DMS114 treated with DMSO at 0.1 percent for 48 hours (cell line): Measurements from ENCODE around the gene CD80.
"Not testable (repeated sequence)": the region's sequence is repeated elsewhere in the genome, so short reads cannot be mapped to it uniquely, and the experiment has no call there.

ENCODE experiments used
- DNase-seq: peaks from one replicate; lab custom pipeline; 2025; ENCODE audit not compliant: unreplicated experiment; lab: John Stamatoyannopoulos, UW

Gene CD80

DNA sequence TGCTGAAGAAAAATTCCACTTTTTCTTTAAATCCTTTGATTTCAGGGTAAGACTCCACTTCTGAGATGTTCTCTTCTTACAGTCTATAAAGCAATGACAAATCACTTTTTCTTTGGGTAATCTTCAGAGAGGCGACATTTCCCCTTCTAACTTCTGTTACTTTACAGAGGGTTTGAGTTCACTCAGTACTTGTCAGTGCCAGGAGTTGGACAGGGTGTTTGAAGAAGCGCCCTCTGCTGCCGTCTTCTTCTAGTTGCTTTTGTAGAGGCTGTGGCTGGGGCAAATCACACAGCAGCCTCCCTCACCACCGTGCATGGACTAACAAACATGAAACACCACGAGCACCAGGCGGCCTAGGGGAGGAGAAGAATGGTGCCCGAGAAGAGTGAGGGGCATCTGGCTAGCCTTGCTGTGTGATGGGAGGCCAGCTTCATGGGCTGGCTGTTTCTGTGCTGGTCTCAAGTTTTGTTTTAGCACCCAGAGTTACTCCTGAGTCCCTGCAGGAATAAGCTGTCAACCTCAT, at the start of gene CD80:
Gene CD80 (minus strand): TSS at position 174 of the 523 bp plus-strand sequence. CDS start 1,886 bp downstream, outside the sequence.
- no peak for DNase-seq

DNA sequence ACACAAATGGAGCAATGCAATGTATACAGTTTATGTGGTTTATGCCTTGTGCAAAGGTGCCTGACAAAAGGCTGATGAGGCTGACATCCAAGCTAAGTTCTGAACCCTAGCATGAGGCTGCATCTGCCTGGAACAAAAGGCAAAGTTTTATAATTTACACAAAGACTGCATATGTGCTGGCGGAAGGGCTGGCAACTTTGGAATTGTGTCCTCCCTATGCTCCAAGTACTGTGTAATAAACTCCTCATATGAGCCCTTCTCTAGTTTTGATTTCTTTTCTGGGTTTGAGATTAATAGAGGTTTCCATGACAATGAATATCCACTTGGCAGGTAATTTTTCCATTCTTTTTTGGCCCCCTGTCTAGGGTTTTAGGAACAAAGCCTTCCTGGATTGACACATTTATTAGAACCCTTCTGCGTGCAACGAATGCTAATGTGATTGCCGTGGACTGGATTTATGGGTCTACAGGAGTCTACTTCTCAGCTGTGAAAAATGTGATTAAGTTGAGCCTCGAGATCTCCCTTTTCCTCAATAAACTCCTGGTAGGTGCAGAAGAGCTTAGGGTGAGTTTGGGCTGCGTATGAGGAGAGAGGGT, 49.1 kb upstream of the CD80 start:
- no peak for DNase-seq

DNA sequence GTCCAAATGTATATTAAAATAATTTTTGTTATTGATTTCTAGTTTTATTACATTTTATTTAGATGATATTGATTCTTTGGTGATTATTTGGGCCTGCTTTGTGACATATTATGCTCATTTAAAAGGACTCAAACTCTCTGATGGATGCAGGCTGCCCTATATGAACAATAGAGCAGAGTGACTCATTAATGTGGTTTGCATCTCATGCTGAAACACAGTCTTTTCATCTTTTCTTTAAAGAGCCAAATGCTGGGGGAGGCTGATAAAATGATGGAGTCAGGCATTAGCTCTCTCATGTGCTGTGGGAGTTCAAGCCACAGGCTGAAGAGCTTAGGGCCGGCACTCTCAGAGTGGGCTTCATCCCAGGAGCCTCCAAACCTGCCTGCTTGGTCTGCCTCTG, 45.5 kb upstream of the CD80 start:
- DNase-seq, result no peak

DNA sequence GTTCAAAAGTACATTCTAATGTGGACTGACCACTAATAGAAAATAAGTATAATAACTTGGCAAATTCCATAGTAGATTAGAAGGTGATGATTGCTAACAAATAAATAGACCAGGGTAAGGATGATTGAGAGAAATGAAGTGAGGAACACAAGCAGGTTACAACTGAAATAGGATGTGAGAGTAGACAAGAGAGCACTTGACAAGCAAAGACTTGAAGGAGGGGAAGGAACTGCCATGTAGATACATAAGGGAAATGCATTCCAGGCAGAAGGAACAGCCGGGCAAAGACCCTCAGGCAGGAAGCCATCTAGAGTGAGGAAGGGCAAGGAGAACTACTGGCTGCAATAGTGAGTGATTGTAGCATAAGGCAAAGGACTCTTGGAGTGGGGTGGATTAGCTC, 43.3 kb upstream of the CD80 start:
- no peak for DNase-seq

DNA sequence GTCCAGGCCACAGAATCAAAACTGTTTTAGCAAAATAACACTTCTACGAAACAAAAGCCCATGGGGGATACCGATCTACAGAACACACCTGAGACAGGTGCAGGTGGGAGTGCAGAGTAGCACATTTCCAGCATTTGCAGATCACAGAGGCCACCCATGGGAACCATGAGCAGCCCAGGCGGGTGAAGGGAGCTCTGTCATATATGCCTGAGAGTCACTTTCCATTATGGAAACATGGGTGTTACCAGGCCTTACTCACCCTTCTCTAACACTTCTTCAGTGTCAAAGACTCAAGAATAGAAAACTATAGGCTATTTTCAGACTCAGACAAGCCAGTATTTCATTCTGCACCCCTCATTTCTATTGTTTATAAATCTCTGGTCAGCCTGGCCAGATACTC, 41.7 kb upstream of the CD80 start:
- no peak for DNase-seq

DNA sequence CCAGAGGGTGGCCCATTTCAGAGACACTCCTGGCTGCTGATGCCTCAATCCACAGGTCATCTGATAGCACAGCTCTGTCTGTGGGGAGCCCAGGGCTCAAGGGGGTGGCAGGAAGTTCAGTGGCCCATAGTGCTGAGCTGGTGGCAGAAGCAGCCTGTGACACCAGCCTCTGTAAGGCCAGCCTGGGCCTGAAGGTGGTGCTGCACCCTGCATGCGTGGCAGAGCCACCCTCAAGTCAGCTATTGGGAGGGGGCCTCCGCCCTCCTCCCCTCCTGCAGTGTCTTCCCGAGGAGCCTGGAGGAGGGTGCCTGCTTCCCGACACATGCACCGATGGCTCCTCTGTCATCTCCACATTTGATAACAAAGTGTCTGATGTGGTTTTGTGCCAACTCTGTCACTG, 41.3 kb upstream of the CD80 start:
- DNase-seq, result no peak

- DNase-seq, result no peak
Measured at GRCh38 chr3:119599558-119600174, 40.3 kb upstream of the CD80 start.

- no peak for DNase-seq
Measured at GRCh38 chr3:119598410-119599098, 39.1 kb upstream of the CD80 start.

DNA sequence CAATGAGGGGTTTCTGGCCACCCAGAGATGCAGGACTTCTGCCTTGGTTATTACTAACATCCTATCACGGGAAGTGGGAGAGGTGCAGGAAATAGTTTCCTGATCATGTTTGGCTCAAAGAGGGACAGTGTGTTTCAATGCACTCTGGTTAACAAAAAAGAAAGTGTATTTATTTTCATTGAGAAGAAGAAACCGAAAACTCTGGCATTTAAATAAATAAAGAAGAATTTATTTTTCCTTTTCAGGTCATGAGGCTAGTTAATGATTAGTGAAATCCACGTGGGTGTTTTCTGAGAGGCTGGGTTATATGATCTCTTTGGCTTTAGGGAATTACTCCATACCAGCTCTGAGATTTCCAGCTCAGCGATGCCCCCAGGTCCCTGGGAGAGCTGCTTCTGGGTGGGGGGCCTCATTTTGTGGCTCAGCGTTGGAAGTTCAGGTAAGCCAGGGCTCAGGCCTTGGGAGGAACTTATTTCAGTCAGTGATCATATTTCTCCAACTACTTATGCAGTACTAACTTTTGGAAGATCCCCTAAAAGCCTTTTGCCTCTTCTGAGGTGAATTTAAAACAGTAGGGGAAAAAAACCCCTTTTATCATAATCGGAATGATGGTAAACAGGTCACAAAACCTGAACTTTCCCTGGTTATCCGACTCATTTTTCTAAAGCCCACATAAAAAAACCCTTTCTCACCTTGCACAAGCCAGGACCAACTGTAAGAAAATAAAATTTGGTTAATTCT, 38.3 kb upstream of the CD80 start, which contains the start of gene PLA1A:
Gene PLA1A (plus strand): TSS at position 338 of the 741 bp plus-strand sequence. CDS start 29 bp downstream, at position 367.
- no peak for DNase-seq

DNA sequence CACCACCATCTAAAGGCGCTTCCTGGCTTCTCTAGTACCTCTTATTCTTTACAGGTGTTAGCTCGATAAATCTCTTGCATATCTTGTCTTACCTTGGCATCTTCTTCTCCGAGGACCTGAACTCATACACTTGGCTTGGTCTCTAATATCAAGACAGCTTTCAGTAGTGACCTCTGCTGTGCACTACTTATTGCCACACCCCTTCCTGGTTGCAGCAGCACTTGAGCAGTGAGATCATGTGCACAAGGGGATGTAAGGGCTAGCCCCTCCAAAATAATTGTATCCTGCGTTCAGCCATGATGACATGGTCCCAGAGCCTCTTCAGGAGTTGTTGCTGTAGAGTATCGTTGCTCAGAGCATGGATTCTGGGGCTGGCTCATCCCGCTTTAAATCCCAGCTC, 37.0 kb upstream of the CD80 start:
- DNase-seq, result no peak

DNA sequence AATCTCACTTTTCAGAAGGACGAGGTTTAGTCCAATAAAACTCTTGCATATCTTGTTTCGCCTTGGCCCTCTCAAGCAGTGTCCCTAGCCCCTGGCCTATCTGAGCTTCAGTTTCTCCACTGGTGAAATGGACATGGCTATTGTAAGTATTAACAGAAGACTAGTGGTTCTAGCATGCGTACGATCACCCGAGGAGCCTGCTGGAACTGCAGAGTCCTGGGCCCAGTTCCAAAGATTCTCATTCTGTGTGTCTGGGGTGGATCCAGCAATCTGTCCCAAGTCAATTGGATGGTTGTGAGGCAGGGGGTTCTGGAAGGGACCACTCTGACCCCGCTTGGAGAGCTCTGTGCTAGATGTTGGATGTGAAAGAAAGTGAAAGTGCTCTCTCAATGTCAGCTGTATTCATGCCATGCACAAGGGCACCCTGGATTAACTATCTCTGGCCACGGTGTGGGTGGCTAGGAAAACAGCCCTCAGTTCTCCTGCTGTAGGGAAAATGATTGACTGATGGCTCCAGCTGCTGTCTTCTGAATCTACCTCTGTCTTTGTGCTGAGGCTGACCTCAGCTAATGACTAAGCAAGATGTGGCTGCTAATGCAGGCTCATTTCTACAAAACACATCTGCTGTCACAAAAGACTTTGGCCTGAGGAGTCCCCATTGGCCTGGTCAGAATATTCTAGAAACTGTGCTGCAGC, 36.4 kb upstream of the CD80 start:
- DNase-seq, result no peak

DNA sequence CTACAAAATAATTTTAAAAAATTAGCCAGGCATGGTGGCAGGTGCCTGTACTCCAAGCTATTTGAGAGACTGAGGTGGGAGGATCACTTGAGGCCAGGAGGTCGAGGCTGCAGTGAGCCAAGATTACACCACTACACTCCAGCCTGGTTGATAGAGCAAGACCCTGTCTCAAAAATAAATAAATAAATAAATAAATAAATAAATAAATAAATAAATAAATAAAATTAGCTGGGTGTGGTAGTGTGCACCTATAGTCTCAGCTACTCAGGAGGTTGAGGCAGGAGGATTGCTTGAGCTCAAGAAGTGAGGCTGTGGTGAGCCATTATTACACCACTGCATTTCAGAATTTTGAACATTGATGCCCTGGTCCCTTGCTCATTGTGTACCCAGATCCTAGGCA, 35.5 kb upstream of the CD80 start:
- not testable (repeated sequence) for DNase-seq

DNA sequence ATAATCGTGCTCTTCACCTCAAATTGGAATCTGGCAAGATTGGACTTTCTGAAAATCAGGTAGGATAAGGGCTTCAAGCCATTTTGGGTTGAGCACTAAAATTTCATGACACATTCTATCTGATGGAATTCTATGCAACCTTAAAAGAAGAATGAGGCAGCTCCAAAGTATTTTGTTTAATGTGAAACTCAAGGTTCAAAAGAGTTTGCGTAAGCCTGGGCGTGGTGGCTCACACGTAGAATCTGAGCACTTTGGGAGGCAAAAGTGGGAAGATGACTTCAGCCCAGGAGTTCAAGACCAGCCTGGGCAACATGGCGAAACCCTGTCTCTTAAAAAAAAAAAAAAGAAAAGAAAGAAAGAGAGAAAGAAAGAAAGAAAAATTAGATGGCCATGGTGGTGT, 34.7 kb upstream of the CD80 start:
- no peak for DNase-seq

GRCh38 chr3:119592861-119593260, 33.4 kb upstream of the CD80 start:
- DNase-seq, result no peak

- DNase-seq, result no peak
Measured at GRCh38 chr3:119590706-119591105, 31.3 kb upstream of the CD80 start.

- no peak for DNase-seq
Measured at GRCh38 chr3:119589102-119589773, 29.8 kb upstream of the CD80 start.

GRCh38 chr3:119588112-119588511, 28.7 kb upstream of the CD80 start:
- DNase-seq, result no peak

DNA sequence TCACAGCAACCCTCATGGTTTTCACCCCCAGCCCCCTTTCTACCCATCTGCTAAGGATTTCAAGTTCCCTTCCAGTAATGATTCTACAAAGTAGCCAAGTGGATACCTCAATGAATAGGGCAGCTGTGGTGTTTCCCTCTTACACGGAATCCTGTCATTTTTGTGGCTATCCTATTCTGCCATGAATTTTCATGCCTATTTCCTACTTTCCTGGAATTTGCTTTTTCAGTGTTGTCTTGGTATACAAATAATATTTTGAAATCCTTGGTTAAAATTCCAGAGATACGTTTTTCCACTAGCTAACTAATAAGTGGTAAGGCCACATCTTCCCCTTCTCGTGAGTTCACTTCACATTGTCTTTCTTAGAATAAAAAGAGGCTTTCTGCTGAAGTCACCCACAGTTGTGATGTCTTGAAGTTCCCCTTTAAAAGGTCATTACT, 27.3 kb upstream of the CD80 start:
- DNase-seq, result no peak

DNA sequence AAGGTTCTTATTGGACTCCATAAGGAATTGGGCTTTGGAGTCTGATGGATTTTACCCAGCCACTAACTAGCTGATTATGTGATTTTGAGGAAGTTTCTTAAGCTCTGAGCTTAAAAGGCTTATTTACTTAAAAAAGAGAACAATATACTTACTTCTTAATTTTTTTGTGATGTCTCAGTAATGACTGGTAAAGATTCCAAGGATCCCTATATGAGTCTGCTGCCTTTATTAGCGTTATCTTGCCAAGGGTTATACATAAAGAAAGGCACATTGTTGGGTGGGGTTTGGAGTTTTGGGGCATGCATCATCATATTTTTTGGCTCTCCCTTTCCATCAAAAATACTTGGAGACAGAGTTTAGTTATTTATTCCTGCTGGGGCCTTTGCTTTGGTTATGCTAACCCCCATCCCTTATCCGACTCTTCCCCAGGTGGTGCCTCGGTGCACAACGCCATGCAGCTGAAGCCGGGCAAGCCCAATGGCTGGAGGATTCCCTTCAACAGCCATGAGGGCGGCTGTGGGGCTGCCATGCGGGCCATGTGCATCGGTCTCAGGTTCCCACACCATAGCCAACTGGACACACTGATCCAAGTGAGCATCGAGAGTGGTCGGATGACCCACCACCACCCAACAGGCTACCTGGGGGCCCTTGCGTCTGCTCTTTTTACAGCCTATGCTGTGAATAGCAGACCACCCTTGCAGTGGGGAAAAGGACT, 26.6 kb upstream of the CD80 start:
- DNase-seq, result no peak

GRCh38 chr3:119585208-119585607, 25.8 kb upstream of the CD80 start:
- DNase-seq, result no peak
